Limb (tissue), 2 donors: ENCODE measurements around the gene CRAT.
"Not testable (repeated sequence)": the region's sequence is repeated elsewhere in the genome, so short reads cannot be mapped to it uniquely, and the experiment has no call there.

Source experiments
- DNase-seq, 2 donors: peaks; one replicate each; pipeline ENCODE4 v3.0.0-alpha.2; 2016; ENCODE audit errors: extremely low spot score in 2 of 2

CRAT gene

DNA sequence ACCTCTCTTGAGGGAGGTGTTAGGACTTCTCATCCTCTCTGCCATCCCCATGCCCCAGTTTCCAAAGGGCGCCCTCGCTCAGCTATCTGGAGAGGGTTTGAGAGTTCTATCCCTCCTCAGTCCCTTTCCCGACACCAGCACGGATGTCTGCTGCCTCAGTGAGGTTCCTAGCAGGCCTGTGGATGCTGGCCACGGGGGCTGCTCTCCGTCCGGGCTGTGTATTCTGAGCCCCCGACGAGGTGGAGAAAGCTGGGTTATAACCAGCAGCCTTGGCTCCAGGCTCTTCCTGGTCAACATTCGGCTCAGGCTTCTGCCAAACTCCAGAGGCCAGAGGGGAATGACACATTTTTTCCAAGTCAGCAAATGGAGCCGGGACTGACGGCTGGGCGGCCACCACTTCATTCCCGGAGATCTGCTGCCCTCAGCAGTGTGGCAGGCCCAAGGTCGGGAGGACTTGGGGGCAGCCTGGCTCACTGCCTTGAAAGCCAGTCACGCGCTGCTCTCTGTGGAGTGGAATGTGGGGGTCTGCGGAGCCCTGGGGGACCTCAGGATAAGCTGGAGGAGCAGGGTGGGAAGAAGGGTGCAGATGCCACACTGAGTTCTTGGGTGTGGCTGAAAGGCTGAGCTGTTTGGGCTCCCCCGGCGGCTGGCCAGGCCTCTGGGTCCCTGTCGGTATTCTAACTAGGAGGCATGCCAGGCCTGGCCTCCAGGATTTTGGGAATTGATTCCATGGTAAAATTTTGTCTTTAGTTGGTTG lies 28.1 kb upstream of the CRAT start:
- DNase-seq, result peak in 1 of 2 donors; percentile 28

DNA sequence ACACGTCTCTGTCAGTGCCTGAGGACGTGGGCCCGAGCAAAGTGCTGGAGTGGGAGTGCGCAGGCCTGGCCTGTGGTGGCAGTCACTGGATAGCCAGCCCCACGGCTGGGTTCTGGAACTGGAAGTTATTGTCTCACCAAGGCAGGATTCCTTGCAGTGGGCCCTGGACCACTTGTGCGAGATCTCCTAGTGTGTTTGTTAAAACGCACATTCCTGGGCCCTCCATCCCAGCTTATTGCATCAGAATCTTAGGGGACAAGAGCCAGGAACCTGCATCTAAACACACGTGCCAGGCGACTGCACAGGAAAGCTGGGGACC lies 27.5 kb upstream of the CRAT start:
- no peak for DNase-seq

DNA sequence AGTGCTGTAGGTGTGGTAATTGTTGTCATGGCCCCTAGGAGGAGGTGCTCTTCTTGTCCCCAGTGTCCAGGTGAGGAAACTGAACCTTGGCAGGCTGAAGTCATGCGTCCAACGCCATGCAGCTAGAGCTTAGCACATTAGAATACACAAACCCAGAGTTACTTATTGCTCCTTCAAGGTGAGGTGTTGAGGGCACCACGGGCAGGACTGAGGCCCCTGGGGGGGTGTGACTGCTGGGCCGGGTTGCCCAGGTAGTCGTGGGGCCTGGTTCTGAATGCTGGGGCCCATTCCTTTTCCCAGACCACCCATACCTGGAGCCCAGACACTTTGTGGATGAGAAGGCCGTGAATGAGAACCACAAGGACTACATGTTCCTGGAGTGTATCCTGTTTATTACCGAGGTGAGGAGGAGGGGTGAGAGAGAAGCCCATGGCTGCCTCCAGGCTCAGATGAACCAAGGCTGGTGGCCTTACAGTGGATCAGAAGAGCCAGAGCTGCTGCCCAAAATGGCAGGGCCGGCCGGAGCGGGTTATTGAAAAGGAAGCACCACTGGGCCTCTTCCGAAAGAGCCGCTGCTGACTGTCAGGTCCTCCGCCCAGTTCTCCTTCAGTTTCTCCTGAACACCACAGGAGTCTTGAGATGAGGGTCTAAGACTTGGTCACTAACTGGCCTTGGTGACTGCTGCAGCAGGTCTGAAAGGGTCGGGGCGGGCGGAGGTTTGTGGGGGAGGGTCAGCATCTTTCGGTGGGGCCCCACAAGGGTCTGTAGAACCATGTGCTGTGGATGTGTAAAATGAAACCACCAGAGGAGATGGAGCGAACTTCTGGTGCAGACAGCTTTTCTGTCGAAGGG lies 26.9 kb upstream of the CRAT start:
- DNase-seq, result no peak

DNA sequence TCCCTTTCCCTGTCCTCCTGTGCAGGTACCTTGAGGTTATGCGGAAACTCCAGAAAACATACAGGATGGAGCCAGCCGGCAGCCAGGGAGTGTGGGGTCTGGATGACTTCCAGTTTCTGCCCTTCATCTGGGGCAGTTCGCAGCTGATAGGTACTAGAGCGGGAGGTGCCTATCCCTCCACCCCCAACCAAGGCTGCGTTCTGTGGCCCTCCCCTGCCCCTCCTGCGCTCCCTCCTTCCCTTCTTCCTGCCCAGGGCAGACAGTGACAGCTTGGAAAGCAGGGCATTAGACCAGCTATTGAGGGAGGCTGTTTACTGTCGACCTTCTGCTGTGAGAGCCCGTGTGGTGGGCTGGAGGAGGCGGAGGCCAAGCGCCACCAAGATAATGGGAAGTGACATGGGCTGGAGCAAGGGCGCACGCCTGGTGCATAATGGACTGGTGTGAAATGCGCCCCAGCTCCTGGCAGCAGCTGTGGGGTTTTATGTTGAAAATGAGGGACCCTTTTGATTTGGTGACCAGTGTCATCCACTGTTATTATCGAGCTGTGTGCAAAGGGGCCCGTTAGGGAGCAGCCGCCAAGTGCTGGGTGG lies 25.9 kb upstream of the CRAT start:
- DNase-seq, result no peak

DNA sequence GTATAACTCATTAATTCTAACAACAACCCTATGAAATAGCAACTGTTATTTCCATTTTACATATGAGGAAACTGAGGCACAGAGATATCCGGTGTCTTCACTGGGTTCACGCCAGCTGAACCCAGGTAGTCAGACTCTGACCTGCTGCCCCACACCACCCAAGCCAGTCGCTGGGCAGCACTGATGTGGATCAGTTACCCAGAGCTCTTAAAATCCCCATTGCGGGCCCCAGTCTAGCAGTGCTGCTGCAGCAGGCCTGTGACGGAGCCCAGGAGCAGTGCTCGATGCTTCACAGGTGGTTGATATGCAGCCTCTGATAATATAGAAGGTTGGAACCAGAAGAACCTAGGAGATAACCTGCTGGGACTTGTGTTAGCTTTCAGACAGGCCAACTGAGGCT lies 24.9 kb upstream of the CRAT start:
- DNase-seq, result no peak

DNA sequence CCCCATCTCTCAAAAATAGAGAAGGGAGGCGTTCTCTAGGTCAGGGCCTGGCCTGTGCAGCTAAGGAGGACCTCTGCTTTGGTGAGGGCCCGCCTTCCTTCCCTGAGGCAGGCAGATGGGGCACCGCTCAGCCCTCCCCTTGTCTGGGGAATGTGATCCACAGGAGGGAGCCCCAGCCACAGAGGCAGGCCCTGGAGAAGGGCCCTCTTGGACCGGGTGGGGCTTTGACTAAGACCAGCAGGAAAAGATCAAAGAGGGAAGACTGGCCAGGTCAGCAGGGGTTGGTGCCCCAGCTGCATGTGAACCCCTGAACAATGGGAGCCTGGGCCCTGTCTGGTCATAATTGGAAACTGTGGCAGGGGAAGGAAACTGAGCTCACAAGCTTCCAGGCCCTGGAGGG lies 22.5 kb upstream of the CRAT start:
- DNase-seq, result no peak

DNA sequence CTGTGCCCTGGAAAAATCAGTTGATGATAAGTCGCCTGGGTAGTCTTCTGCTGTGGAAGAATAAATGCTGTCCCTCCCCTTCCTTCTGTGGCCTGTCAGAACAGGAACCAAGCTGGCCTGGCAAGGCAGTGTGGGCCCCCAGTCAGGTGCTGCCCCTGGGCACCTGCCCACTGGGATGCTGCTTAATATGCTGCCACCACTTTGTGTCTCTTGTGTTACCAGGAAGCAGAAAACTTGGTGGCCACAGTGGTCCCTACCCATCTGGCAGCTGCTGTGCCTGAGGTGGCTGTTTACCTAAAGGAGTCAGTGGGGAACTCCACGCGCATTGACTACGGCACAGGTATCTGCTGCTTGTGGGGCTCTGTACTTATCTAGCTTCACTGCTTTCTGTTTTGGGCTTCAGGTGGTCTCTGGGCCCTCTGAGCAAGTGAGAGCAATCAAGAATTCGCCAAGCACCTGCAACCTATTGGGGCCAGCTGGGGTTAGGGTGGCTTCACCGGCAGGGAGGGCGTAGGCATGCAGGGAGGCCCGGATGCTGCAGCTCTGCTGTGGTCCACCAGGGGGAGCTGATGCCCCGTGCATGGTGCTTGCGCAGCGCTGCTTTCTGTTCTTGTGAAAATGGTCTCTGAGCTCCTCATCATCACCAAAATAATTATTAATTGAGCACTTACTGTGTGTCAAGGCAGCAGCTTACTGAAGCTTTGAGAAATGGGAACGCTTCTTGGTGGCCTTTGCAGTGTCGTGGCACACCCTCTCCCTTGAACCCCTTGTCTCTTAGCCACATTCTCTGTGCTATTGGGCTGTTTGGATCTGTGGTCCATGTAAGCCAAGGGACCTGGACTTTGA lies 20.9 kb upstream of the CRAT start:
- DNase-seq, result peak; percentile 75 to 86

DNA sequence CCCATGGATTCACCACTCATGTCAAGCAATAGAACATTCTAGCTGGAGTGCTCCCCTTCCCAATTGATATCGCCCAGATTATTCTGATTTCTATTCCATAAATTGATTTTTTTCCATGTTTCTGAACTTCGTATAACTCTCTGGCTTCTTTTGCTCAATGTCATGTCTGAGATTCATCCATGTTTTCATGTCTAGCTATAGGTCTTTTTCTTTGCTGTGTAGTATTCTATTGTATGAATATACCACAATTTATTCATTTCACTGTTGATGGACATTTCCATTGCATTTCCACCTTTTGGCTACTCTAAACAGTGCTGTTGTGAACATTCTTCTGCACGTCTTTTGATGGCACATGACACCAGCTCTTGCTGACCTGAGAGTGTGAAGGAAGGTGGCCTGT lies 20.2 kb upstream of the CRAT start:
- no peak for DNase-seq

DNA sequence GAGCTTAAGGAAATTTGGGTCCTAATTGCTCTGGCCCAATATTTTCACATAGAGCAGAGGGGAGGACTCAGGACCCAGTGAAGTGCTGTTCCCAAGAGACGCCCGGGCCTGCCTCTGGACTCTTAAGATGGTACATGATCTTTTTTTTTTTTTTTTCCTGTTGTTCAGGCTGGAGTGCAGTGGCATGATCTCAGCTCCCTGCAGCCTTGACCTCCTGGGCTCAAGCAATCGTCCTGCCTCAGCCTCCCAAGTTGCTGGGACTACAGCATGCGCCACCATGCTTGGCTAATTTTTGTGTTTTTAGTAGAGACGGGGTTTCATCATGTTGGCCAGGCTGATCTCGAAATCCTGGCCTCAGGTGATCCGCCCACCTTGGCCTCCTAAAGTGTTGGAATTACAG lies 19.7 kb upstream of the CRAT start:
- not testable (repeated sequence) for DNase-seq

DNA sequence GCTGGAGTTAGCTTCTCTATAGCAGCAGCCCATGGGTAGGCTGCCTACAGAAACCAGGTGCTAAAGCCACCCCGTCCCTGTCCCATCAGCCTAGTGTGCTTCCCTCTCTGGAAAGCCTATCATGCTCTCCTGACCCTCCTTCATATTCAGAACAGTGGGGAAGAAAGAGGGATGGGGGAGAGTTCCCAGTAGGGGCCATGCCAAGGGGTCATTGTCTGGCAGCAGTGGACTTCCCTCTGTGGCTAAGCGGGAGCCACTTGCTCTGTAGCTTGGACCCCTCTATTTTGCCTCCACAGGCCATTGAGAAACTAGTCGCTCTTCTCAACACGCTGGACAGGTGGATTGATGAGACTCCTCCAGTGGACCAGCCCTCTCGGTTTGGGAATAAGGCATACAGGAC lies 18.1 kb upstream of the CRAT start:
- no peak for DNase-seq

DNA sequence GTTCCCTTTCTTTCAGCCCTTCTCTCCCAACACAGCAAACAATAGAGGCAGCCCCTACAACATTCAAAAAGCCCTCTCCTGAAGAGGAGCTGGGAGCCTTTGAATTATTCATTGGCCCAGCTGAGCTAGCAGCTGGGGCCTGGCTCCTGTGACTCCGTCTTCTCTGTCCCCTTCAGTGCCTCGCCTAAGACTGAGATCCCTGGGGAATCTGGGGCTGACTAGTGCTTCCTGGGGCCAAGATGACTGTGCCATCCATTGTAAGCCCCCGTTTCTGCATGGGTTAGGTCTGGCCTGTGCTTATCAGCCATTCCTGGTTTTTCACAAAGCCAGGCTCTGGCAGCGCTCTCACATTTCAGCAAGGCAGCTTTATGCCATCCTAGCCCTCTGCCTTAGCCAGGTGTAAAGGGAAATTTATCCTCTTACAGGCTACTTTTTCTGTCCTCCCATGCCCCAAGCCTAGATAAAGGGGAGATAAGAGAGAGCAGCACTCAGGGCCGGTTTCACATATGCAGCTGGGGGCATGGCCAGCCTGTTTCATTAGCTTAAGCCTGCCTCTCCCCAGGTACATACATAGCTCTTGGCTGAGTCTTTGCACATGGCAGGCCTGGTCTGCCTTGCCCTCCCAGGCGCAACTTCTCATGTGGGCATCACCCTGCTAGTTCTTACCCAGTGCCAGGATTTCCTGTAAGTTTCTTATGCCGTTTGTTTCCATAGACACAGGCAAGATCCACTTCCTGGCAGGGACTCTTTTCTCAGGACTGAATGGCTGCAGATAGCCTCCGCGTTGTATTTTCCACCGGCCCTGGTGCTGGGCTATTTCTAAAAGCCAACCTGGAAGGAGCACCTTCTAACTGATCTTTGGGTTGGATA lies 16.4 kb upstream of the CRAT start:
- no peak for DNase-seq

DNA sequence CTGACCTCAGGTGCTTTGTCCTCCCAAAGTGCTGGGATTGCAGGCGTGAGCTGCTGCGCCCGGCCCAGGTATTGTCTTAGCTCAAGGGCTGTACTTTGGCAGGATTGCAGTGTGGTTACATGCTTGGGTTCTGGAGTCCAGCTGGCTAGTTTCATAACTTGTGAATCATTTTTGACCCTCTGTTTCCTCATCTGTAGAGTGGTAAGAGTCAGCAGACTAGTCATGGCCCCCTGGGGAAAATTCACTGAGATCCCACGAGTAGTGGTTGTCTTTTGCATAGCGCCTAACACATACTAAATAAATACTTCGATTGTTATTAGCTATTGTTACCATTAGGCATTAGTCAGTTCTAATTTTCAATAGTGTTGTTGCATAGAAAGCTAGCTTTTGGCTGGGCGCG lies 14.9 kb upstream of the CRAT start:
- DNase-seq, result no peak

DNA sequence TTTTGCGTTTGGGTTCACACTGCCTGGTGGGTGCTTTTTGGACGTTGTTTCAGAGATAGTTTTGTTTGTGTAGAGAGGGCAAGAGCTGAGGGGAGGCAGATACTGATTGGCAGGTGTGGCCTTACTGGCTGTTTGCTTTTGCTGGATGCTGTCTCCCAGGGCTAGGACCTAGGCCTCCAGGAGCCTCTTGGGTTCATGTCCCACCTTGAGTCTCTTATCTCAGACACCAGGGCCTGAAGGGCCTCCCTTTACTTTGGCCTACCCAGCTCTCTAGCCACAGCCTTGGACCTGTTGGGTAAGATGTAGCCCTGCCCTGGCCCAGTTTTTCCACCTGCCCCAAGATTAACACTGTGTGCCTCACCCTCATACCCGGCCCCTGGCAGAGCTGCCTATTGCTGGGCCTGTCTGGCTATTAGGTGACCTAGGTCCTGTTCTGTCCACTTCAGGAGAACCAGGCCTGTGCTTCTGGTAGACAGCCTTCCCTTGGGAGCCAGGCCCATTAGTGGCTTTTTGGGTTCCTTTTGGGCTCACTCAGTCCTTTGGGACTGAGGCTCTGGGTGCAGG lies 14.0 kb upstream of the CRAT start:
- no peak for DNase-seq

DNA sequence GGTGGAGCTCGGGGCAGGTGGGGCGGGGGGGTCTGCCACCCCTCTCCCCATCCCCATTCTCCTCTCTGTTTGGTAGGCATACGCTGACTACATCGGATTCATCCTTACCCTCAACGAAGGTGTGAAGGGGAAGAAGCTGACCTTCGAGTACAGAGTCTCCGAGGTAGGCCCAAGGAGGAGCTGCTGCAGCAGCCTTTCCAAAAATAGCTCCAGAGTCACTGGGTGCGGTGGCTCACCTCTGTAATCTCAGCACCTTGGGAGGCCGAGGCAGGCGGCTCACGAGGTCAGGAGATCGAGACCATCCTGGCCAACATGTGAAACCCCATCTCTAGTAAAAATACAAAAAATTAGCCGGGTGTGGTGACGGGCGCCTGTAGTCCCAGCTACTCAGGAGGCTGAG lies 12.4 kb upstream of the CRAT start:
- DNase-seq, result not testable (repeated sequence)

DNA sequence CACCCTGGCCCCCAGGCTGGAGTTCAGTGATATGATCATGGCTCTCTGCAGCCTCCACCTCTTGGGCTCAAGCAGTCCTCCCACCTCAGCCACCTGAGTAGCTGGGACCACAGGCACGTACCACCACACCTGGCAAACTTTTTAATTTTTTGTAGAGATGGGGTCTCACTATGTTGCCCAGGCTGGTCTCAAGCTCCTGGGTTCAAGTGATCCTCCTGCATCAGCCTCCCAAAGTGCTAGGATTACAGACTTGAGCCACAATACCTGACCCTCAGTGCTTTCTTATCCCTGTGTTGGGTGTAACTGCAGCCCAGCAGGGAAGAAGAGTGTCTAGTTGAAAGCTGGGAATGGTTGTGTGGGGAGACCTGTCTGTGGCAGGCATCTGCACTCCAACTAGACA lies 11.5 kb upstream of the CRAT start:
- no peak for DNase-seq

DNA sequence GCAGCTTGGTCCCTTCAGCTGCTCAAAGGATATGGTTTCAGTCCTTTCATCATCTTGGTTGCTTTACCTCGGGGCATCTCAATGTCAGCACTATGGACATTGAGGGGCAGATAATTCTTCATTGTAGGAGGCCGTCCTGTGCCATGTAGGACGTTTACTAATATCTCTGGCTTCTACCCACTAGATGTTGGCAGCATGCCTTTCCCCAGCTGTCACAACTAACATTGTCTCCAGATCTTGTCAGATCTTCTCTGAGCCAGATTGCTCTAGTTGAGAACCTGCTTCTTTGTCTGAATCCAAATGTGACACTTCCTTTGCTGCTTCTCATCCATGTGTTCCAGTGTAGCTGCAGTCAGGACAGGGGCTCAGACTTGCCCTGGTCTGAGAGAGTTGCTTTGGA lies 10.9 kb upstream of the CRAT start:
- DNase-seq, result no peak

DNA sequence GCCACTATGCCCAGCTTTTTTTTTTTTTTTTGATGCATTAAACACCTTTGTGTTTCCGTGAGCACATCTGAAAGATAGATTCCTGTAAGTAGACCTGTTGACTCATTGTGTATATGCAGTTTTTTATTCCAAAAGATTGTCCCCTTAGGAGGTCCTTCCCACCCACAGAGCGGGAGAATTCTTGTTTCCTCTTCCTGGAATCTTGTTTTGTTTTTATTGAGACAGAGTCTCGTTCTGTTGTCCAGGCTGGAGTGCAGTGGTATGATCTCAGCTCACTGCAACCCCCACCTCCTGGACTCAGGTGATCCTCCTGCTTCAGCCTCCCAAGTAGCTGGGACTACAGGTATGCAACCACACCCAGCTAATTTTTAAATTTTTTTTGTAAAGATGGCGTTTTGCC lies 8.2 kb upstream of the CRAT start:
- no peak for DNase-seq

DNA sequence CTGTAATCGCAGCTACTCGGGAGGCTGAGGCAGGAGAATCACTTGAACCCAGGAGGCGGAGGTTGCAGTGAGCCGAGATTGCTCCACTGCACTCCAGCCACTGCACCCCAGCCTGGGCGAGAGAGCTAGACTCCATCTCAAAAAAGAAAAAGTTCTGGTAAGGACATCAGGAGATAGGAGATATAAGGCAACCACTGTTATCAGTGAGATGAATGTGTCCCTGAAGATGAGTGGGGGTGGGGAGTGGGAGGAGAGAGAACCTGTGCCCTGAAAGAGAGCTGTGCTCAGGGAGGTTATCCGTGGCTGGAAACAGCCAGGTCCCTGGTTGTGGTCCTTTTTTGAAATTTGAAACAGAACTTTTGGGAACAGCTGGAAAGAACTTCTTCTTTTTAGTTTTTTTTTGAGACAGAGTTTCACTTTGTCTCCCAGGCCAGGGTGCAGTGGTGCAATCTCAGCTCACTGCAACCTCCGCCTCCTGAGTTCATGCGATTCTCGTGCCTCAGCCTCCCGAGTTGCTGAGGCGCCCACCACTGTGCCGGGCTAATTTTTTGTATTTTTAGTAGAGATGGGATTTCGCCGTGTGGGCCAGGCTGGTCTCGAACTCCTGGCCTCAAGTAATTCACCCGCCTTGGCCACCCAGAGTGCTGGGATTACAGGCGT lies 3.2 kb upstream of the CRAT start:
- DNase-seq, result no peak

DNA sequence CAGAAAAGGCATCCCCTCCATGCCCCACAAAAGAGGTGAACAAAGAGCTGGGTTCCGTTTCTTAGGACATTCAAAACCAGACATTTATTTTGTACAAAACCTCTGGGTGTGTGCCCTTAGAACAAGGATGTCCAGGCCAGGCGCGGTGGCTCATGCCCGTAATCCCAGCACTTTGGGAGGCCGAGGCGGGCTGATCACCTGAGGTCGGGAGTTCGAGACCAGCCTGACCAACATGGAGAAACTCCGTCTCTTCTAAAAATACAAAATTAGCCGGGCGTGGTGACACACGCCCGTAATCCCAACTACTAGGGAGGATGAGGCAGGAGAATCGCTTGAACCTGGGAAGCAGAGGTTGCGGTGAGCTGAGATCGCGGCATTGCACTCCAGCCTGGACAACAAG lies 1.9 kb upstream of the CRAT start:
- not testable (repeated sequence) for DNase-seq

DNA sequence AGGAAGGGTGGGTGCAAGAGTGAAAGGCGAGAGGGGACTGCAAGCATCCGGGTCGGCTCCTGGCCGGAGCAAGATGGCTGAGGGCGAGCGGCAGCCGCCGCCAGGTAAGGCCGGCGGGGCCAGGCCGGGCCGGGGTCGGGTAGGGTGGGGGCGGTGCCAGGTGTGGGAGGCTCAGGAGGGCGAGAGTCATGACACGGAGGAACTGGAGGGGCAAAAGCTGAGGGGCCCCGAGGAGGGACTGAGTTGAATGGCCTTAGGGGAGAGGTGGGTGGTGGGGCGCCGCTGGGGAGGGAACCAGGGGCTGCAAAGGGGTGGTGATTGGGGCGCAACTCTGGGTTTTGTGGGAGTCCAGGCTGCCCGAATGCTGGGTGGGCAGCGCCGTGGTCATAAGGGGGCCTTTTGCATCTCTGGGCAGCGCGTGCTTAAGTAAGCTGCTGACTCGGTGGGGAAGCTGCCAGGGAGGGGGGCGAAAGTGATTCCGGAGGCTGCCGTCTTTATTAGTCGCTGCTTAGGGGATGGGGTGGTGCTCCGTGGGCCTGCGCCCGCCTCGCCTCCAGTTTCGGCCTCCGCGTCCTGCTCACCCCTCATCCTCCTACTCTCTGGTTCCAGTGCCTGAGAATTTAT lies 1.0 kb upstream of the CRAT start:
- no peak for DNase-seq
